ENCODE results near the gene KLHDC7B. TPM values are rescaled to one million over a fixed set of nuclear protein-coding genes. Genes with fewer than 3 reads are reported as not detected.
A peak's percentile ranks its signal among the peaks of the same experiment; 100 is the strongest.

The KLHDC7B gene
- total and polyA plus RNA-seq, 8 donors, result 0.03 to 0.73 (median 0.07) TPM; not detected in 3

DNA sequence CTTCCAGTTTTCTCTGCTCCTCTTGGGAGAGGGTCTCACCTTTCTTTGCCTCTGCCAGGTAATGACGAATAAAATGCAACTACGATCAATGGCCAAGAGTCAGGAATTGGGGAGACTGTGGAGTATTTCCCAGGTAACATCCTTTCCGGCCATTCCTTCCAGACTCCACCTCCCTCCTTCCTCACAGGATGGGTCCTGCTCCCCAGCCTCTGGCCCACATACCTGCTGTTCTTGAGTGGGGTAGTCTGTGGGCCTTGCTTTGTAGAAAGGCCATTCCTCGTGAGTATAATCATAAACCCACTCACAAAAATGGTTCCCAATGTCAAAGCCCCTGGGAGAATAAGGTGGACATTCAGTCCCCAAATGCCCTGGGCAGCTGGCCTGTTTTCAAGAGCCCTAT, 34.1 kb downstream of the KLHDC7B start:
- Histone ChIP-seq H3K36me3 (peaks cover 0 to 25% of the 10 kb centered on the region in 2 donors), H3K4me1 (peaks cover 10 to 38% of the 10 kb centered on the region in 2 donors), H3K4me3 (no peak overlapping the region), H3K27me3 (peaks cover 0 to 5% of the 10 kb centered on the region in 2 donors), H3K9me3 (no peaks in the 10 kb centered on the region), H3K27ac (no peak overlapping the region)
- no peak for TF ChIP-seq CTCF (IDR thresholded peaks at IDR 0.05)
- intact Hi-C loops (cut with DNase I), result no loop called here
- ATAC-seq (no peak), DNase-seq (no peak)

GRCh38 chr22:50581031-50581949, 35.6 kb downstream of the KLHDC7B start:
- H3K27ac ChIP-seq, result peak overlapping the region in 1 of 2 donors; percentile 100
- ATAC-seq, result no peak
- H3K4me3 ChIP-seq, result peak overlapping the region; percentile 77 to 91
- H3K4me1 ChIP-seq, result peaks cover 10 to 38% of the 10 kb centered on the region in 2 donors
- H3K36me3 ChIP-seq, result peaks cover 0 to 25% of the 10 kb centered on the region in 2 donors
- intact Hi-C loops (cut with DNase I), result no loop called here
- H3K27me3 ChIP-seq, result peaks cover 0 to 5% of the 10 kb centered on the region in 2 donors
- TF ChIP-seq CTCF (IDR thresholded peaks at IDR 0.05), result no peak
- no peak for DNase-seq
- no peaks in the 10 kb centered on the region for H3K9me3 ChIP-seq

GRCh38 chr22:50581950-50582492, 36.3 kb downstream of the KLHDC7B start:
- ATAC-seq (peak; percentile 66), DNase-seq (no peak)
- Histone ChIP-seq H3K27me3 (peaks cover 0 to 5% of the 10 kb centered on the region in 2 donors), H3K9me3 (no peaks in the 10 kb centered on the region), H3K4me1 (peaks cover 10 to 38% of the 10 kb centered on the region in 2 donors), H3K4me3 (peak overlapping the region; percentile 77 to 91), H3K27ac (peak overlapping the region; percentile 99 to 100), H3K36me3 (peaks cover 0 to 25% of the 10 kb centered on the region in 2 donors)
- TF ChIP-seq CTCF (IDR thresholded peaks at IDR 0.05), result no peak
- intact Hi-C loops (cut with DNase I), result no loop called here

DNA sequence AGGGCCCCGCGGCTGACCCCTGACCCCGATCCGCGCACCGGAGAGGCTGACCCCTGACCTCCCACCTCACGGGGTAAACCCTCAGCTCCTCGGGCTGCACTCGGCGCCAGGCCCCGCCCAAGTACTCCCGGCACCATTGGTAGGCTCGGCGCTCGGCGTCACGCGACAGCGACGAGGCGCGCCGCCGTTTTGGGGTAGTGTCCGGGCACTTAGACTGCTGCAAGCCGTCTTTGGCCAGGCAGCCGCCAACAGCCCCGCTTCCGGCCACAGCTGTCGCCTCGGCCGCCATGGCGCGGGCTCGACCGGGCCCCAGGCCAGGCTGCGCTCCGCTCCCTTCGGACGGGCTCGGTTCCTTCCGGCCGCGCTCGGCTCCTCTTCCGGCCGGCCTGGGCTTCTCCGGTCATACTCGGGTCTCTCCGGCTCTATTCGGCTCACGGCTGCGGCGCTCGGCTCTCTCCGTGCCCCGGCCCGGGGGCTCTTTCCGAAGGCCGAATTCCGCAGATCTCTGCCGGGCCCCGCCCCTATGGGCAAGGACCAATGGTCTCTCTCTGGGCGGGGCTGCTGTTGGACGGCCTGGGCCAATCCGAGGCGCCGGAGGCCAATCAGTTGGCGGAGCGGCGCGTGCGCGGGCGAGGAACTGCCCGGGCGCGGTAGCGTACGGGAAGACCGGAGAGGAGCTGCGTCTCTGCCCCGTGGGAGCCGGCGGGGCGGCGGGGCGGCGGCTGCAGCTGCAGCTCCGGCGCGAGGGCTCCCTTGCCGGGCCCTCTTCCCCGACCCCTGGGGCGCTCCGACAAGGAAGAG, 37.0 kb downstream of the KLHDC7B start, which contains the start of gene CHKB:
TSS of gene CHKB (minus strand) at position 357 of the 801 bp plus-strand sequence. CDS start at position 289, 68 bp downstream.
- peaks cover 0 to 5% of the 10 kb centered on the region in 2 donors for H3K27me3 ChIP-seq
- H3K27ac ChIP-seq, result peak within 1 kb of the TSS; percentile 99 to 100
- peaks cover 10 to 38% of the 10 kb centered on the region in 2 donors for H3K4me1 ChIP-seq
- intact Hi-C loops (cut with DNase I), result no loop called here
- peak in 1 of 2 donors; percentile 29 for TF ChIP-seq CTCF (IDR thresholded peaks at IDR 0.05)
- H3K9me3 ChIP-seq, result no peaks in the 10 kb centered on the region
- DNase-seq (peak; percentile 98 to 99 (median 99)), ATAC-seq (peak; percentile 98)
- peak within 1 kb of the TSS; percentile 77 to 91 for H3K4me3 ChIP-seq
- peaks cover 0 to 25% of the 10 kb centered on the region in 2 donors for H3K36me3 ChIP-seq

All from left lung (tissue), 10 donors.